Measurements from ENCODE around the gene ADAP1.

GRCh38 chr7:935164-935873, 19.2 kb downstream of the ADAP1 start:
- TF ChIP-seq CTCF (conservative IDR thresholded peaks at IDR 0.05 in 1 of 2, IDR thresholded peaks at IDR 0.05 in 1 of 2; ENCODE audit: extremely low read depth in 1 of 2, insufficient read depth in 1 of 2, low read depth in 1 of 2, low read length in 2 of 2): no peak
- no peak for TF ChIP-seq EZH2 (IDR thresholded peaks at IDR 0.05; ENCODE audit: borderline replicate concordance, low read length)
